Left lung (tissue), 10 donors: ENCODE results near the gene SLC5A2. TPM values are rescaled to one million over a fixed set of nuclear protein-coding genes. Genes with fewer than 3 reads are reported as not detected.
A peak's percentile ranks its signal among the peaks of the same experiment; 100 is the strongest.

Source experiments
- ATAC-seq: fragments of 200-7000 bp; cut with Tn5 transposase; one replicate; pipeline ENCODE4 v1.9.1; 2020; ENCODE audit warnings: moderate library complexity
- DNase-seq, 4 donors: peaks; one replicate each; pipeline ENCODE4 v3.0.0-alpha.2; 2013 to 2020
- H3K27ac ChIP-seq, 2 donors: fragments of 200-600 bp; sonication (generic) in 1 of 2; one replicate each; pipeline versions ENCODE4 v1.5.0 to v1.8.0; 2020 to 2021
- H3K27me3 ChIP-seq, 2 donors: fragments of 200-600 bp; sonication (generic) in 1 of 2; one replicate each; pipeline versions ENCODE4 v1.5.0 to v1.8.0; 2020 to 2021
- H3K36me3 ChIP-seq, 2 donors: fragments of 200-600 bp; sonication (generic) in 1 of 2; one replicate each; pipeline versions ENCODE4 v1.5.0 to v1.8.0; 2020 to 2021
- H3K4me1 ChIP-seq, 2 donors: fragments of 200-600 bp; one replicate each; pipeline ENCODE4 v1.8.0; 2021
- H3K4me3 ChIP-seq, 2 donors: fragments of 200-600 bp; sonication (generic) in 1 of 2; one replicate each; pipeline versions ENCODE4 v1.5.0 to v1.8.0; 2020 to 2021; ENCODE audit warnings: mild to moderate bottlenecking in 1 of 2
- H3K9me3 ChIP-seq, 2 donors: fragments of 200-600 bp; sonication (generic) in 1 of 2; one replicate each; pipeline versions ENCODE4 v1.5.0 to v1.8.0; 2020 to 2021
- intact Hi-C, 2 donors: fragments of 100-400 bp; cut with DNase I; formaldehyde crosslinking; loops; one replicate each; pipeline versions ENCODE4 v1.11.2 to v1.14.2; 2022
- polyA plus RNA-seq, 6 donors: library from polyadenylated mRNA; unstranded; fragments of 120-200 nt; gene quantifications; one replicate each; pipeline ENCODE4 v1.2.1, GENCODE V29; 2013; ENCODE audit not compliant: insufficient read length in 6 of 6
- total RNA-seq, 2 donors: library from RNA; stranded (reverse); fragmentation: NEBNext Ultra II Directional; extraction: Animal tissue kit (Norgen Biotek cat#: 25700); gene quantifications; one replicate each; pipeline ENCODE4 v1.2.1, GENCODE V29; 2021
- TF ChIP-seq, protein P1 (sequence below), 2 donors: fragments of 200-600 bp; sonication (generic) in 1 of 2; IDR thresholded peaks; one replicate each; pipeline versions ENCODE4 v1.5.0 to v1.8.0; 2021; ENCODE audit warnings: antibody characterized with exemption in 2 of 2
- donor health status: DM: no; HTN: yes; CAD: no.
- donor health status: DM: no; HTN: no; CAD: no.

Gene SLC5A2
- total and polyA plus RNA-seq, 8 donors: 0.92 to 18.8 (median 13.5) TPM

- TF ChIP-seq, protein P1, sequence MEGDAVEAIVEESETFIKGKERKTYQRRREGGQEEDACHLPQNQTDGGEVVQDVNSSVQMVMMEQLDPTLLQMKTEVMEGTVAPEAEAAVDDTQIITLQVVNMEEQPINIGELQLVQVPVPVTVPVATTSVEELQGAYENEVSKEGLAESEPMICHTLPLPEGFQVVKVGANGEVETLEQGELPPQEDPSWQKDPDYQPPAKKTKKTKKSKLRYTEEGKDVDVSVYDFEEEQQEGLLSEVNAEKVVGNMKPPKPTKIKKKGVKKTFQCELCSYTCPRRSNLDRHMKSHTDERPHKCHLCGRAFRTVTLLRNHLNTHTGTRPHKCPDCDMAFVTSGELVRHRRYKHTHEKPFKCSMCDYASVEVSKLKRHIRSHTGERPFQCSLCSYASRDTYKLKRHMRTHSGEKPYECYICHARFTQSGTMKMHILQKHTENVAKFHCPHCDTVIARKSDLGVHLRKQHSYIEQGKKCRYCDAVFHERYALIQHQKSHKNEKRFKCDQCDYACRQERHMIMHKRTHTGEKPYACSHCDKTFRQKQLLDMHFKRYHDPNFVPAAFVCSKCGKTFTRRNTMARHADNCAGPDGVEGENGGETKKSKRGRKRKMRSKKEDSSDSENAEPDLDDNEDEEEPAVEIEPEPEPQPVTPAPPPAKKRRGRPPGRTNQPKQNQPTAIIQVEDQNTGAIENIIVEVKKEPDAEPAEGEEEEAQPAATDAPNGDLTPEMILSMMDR (IDR thresholded peaks at IDR 0.05): peak; percentile 51 to 59
- Histone ChIP-seq H3K9me3 (no peaks in the 10 kb centered on the region), H3K36me3 (peaks cover 0 to 39% of the 10 kb centered on the region in 2 donors), H3K4me1 (peaks cover 18 to 45% of the 10 kb centered on the region in 2 donors), H3K27ac (peak overlapping the region; percentile 99 to 100), H3K4me3 (peak overlapping the region; percentile 33 to 82), H3K27me3 (no peaks in the 10 kb centered on the region)
- intact Hi-C loops: no loop called here
- ATAC-seq (no peak), DNase-seq (no peak)
These were observed 22.3 kb upstream of the SLC5A2 start for GRCh38 chr16:31460582-31461002.

DNA sequence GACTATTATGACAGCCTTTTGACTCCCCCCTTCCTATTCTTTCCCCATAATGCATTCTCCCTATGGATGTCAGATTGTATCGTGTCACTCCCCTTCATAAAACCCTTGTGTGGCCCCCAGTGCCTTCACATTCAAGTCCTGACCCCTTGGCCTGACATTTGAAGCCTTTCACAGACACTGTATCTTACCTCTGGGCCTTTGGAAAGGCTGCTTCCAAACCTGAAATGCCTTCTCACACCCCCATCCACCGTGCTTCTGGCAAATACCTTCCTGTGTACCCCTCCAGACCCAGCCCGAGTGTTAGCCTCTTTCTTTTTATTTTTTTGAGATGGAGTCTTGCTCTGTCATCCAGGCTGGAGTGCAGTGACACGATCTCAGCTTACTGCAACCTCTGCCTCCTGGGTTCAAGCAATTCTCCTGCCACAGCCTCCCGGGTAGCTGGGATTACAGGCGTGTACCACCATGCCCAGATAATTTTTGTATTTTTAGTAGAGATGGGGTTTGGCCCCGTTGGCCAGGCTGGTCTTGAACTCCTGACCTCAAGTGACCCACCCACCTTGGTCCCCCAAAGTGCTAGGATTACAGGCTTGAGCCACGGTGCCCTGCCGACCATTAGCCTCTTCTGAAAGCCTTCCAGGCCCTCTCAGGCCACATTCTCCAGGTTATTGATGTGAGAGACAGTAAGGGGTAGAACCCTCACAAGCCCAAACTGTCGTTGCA is 21.6 kb upstream of the SLC5A2 start:
- Histone ChIP-seq H3K4me1 (peaks cover 18 to 38% of the 10 kb centered on the region in 2 donors), H3K9me3 (no peaks in the 10 kb centered on the region), H3K27ac (no peak overlapping the region), H3K4me3 (no peak overlapping the region), H3K36me3 (peaks cover 0 to 47% of the 10 kb centered on the region in 2 donors), H3K27me3 (no peaks in the 10 kb centered on the region)
- TF ChIP-seq, protein P1 (IDR thresholded peaks at IDR 0.05): no peak
- intact Hi-C loops: no loop called here
- ATAC-seq (no peak), DNase-seq (no peak)

DNA sequence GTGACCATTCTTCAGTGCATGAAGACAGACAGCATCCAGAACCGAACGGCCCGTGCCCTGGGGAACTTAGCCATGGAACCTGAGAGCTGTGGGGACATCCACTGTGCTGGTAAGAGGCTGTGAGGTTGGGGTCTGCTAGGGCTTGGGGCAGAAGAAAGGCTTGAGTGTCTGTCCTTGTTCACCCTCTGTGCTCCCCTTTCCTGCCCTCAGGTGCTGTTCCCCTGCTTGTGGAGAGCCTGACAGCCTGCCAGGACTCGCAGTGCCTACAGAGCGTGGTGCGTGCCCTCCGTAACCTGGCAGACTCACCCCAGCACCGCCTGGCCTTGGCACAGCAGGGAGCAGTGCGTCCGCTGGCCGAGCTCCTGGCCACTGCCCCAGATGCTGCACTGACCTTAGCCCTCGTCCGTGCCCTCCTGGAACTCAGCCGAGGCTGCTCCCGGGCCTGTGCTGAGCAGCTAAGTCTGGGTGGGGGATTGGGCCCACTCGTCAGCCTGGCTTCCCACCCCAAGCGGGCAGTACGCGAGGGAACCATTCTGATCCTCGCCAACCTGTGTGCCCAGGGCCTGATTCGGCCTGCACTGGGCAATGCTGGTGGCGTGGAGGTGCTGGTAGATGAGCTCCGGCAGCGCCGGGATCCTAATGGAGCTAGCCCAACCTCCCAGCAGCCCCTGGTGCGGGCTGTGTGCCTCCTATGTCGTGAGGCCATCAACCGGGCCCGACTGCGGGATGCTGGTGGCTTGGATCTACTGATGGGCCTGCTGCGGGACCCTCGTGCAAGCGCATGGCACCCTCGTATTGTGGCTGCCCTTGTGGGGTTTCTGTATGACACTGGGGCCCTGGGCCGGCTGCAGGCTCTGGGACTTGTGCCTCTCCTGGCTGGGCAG is 20.8 kb upstream of the SLC5A2 start:
- no peak overlapping the region for H3K27ac ChIP-seq
- H3K27me3 ChIP-seq: no peaks in the 10 kb centered on the region
- peaks cover 0 to 55% of the 10 kb centered on the region in 2 donors for H3K36me3 ChIP-seq
- intact Hi-C loops: no loop called here
- ATAC-seq (no peak), DNase-seq (no peak)
- no peaks in the 10 kb centered on the region for H3K9me3 ChIP-seq
- no peak overlapping the region for H3K4me3 ChIP-seq
- peaks cover 14 to 32% of the 10 kb centered on the region in 2 donors for H3K4me1 ChIP-seq
- TF ChIP-seq, protein P1 (IDR thresholded peaks at IDR 0.05): no peak

- peaks cover 6 to 23% of the 10 kb centered on the region in 2 donors for H3K4me1 ChIP-seq
- no peak overlapping the region for H3K4me3 ChIP-seq
- H3K27ac ChIP-seq: no peak overlapping the region
- H3K36me3 ChIP-seq: peaks cover 0 to 57% of the 10 kb centered on the region in 2 donors
- no peaks in the 10 kb centered on the region for H3K27me3 ChIP-seq
- intact Hi-C loops: no loop called here
- ATAC-seq: no peak
- DNase-seq: peak in 1 of 4 donors; percentile 81
- TF ChIP-seq, protein P1 (IDR thresholded peaks at IDR 0.05): no peak
- H3K9me3 ChIP-seq: no peaks in the 10 kb centered on the region
These were observed 18.6 kb upstream of the SLC5A2 start for GRCh38 chr16:31464348-31464769.

- DNase-seq: no peak
- Histone ChIP-seq H3K9me3 (no peaks in the 10 kb centered on the region), H3K4me3 (no peak overlapping the region), H3K27ac (no peak overlapping the region), H3K4me1 (peaks cover 6 to 23% of the 10 kb centered on the region in 2 donors), H3K36me3 (peaks cover 0 to 57% of the 10 kb centered on the region in 2 donors), H3K27me3 (no peaks in the 10 kb centered on the region)
- intact Hi-C loops: no loop called here
- TF ChIP-seq, protein P1 (IDR thresholded peaks at IDR 0.05): no peak
- ATAC-seq: no peak
These were observed 18.1 kb upstream of the SLC5A2 start for GRCh38 chr16:31464781-31465260.
